ENCODE results near the gene BCR.

BCR gene

DNA sequence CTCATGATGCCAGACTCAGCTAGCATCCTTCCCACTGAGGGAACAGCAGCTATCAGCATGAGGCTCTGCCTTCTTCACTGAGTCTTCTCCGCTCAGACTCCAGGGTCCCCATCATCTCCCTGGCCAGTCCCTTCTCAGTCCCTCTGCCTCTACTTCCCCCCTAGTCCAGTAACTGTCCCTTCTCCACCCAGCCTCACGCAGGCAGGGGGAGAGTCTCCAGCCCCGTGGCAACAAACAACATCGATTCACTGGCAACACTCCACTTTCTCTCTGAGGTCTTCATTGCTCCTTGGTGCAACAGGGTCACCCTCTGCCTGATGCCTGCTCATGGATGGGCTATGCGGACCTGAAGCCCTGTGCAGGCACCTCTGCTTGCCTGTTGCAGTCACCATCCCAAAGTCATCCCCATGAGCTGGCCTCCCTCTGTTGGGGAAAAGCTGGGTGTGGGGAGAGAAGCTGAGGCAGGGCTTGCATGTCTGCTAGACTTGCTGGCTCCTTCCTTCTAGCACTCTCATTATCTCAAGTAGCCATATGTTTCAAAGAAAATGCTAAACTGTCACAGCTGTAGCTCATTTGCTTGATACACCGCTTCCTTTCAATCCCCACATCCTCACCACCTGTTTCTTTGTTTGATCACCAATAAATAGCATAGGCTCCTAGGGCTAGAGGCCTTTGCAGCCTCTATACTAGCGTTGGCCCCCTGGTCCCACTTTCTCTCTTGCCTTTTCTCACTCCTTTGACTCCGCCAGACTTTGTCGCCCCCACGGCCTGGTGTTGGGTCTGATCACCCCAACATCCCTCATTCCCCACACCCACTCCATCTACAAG lies 4.3 kb upstream of the BCR start:
- no peak for DNase-seq (ENCODE audit: low read depth in 3 of 3)

GRCh38 chr22:23176645-23177027 lies 3.7 kb upstream of the BCR start:
- DNase-seq (ENCODE audit: low read depth in 3 of 3) = no peak

DNA sequence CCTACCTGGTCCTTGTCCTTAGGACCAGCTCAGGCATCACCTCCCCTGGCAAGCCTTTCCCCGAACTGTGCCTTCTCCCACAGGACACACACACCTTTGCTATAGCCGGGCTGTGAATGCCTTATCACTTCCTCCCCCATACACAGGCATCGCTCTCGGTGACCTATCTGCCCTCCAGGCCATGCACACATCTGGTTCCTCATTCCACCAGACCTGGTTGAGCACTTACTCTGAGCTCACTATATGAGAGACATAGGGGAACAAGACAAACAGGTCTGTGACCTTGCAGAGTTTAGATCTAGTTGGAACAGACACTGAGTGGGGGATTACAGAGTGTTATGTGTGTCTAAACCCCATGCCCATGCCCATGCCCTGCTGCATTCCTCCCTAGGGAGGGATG lies 3.1 kb upstream of the BCR start:
- DNase-seq (ENCODE audit: low read depth in 3 of 3) = no peak

- DNase-seq (ENCODE audit: low read depth in 3 of 3) = peak; percentile 32 to 44 (median 42)
Observed at GRCh38 chr22:23178512-23179254, 1.6 kb upstream of the BCR start.

GRCh38 chr22:23179381-23180299 lies 669 bp upstream of the BCR start:
- DNase-seq (ENCODE audit: low read depth in 3 of 3) = no peak

- DNase-seq (ENCODE audit: low read depth in 3 of 3) = no peak
Observed at GRCh38 chr22:23180893-23181720, 798 bp downstream of the BCR start.

GRCh38 chr22:23181721-23182308 lies 1.5 kb downstream of the BCR start:
- no peak for DNase-seq (ENCODE audit: low read depth in 3 of 3)

GRCh38 chr22:23182309-23183060 lies 2.2 kb downstream of the BCR start:
- peak in 2 of 3 experiments; percentile 28 to 44 for DNase-seq (ENCODE audit: low read depth in 3 of 3)

DNA sequence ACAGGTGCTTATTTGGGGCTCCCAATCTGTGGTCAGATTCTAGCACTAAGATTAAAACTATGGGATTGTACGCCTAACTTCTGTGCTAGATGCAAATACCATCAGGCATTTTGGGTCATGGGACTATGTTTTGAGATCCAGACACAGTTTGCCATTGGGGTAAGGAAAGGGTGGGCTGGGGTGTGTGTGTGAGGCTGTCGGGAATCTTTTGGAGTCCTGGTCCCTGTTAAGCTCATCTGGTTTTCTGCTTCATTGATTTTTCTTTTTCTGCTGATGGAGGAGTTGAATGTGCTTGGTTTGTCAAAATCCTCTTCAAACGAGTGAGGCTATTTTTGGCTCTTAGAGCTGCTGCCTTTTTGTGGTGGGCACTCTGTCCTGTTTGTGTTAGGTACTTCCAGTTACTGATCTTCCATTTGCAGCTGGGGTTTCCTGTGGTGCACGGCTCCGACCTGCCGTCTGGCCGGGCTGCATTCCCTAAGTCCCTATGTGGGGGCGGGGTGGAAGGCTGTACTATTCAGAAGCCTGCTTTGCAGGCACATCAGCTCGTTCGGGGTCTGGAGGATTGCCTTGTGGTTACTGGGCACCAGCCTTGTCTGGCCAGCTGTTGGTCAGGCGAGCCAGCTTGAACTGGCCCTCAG lies 2.9 kb downstream of the BCR start:
- DNase-seq (ENCODE audit: low read depth in 3 of 3) = no peak

GRCh38 chr22:23184100-23184763 lies 3.9 kb downstream of the BCR start:
- no peak for DNase-seq (ENCODE audit: low read depth in 3 of 3)

DNA sequence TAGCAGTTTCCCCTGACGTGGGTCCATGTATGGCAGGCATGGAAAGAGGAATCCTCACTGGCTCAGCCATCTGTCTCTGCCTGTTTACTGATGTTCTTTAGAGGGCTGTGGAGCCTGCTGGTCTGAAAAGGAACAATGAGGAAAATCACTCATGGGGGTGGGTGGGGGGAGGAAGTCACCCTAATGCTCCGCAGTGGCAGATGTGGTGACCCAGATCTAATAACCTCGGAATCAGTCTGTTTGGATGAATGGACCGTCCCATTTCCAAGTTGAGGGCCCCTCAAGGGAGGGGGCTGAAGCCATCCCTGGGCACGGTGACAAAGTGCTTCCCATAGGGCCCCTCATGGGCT lies 4.4 kb downstream of the BCR start:
- no peak for DNase-seq (ENCODE audit: low read depth in 3 of 3)

DNA sequence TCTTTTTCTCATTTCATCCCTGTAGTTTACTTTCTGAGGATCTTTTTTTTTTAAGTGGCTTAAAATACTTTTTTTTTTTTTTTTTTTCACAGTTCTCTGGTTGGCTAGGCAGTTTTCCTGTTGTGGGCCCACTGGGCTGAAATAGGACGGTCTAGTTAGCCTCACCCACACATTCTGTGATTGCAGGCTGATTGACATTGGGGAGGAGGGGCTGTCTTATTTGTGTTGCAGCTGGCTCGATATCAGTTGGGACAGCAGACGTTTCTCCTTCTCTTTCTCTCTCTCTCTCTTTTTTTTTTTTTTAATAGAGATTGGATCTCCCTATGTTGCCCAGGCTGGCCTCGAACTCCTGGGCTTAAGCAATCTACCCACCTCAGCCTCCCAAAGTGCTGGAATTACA lies 6.9 kb downstream of the BCR start:
- DNase-seq (ENCODE audit: low read depth in 3 of 3) = no peak

DNA sequence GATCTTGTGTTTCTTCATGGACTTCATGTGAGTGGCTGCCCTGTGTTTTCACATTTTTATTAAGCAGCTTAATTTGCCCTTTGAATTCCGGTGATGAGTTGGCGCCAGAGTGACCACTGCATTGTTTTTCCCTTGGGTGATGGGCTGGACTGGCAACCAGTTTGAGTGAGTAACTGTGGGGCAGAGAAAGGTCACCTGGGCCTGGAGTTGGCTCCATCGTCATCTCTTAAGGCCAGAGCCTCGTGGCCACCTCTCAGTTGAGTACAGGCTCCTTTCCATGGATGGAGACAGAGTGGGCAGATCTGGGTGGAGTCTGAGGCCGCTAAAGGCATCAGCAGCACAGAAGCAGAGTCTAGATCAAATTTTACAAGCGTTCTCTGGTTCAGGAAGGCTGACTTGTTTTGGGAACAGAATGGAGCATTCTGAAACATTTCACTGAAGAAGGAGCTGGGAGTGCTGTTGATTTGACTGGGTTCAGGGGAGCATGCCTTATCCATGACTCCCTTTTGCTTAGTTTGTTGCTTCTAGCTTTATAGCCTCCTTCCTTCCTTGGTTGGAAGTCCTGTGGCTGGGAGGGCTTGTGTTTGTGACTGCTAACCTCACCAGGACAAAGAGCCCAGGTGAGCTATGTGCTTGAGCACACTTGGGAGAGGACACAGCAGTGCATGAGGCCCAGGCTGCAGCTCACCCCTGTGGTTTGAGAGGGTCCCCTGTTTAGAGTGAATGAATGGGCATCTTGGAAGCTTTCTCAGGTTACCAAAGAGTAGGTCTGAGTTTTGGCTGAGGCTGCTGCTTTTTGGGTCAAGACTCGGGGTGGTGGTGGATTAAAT lies 7.8 kb downstream of the BCR start:
- DNase-seq (ENCODE audit: low read depth in 3 of 3) = no peak

GRCh38 chr22:23190526-23190925 lies 10.2 kb downstream of the BCR start:
- no peak for DNase-seq (ENCODE audit: low read depth in 3 of 3)

DNA sequence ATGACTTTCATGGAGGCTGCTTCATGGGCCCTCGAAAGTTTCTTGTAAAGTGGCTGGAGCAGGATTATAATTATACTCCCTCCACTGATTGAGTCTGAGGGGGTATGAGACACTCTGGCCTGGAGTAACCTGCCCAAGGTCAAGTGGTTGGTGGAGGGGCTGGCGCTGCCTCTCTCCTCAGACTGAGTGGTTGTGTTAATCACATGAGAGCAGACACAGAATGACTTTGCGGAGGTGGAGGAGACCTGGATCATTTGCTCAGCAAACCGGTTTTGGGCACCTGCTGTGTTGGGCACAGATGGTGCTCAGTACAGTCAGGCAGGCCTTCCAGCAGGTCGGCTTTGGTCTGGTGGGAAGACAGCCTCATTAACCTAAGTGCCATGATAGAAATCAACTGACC lies 11.8 kb downstream of the BCR start:
- DNase-seq (ENCODE audit: low read depth in 3 of 3) = no peak

DNA sequence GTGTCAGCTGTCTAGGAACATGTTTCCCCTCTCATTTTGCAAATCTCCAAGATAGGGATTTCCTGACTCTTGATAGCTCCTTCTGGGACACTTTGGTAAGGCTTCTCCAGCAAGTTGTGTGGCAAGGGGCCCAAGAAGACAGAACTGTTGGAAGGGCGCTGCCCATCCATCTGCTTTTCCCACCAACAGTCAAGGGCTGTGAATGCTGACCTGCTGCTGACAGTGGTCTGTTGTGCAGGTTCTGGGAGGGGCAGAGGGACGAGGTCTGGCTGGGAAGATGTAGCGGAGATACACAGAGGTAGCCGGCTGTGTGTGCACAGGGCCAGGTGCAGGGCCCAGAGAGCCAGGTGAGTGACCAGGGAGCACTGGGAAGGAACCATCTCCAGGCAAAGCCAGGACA lies 12.2 kb downstream of the BCR start:
- DNase-seq (ENCODE audit: low read depth in 3 of 3) = no peak

- DNase-seq (ENCODE audit: low read depth in 3 of 3) = no peak
Observed at GRCh38 chr22:23193196-23193827, 13.0 kb downstream of the BCR start.

DNA sequence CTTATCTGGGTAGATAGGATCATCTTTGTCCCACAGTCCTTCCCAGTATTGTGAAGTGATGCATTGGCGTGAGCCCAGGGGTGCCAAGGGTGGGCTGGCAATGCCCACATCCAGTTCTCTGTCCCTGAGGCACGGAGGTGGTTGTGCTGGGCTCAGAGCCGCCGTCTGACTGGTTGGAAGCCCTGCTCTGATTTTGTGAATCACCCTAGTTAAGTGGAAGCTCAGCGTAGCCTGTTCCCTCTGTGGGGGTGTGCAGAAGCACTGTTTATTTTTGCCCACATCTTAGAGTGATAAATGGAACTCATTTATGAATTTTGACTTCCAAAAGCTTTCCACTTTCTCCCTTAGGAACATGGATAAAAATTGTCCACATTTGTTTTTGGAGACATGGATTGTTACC lies 13.6 kb downstream of the BCR start:
- DNase-seq (ENCODE audit: low read depth in 3 of 3) = no peak
